ENCODE measurements around the gene MRPL50. TPM values are rescaled to one million over a fixed set of nuclear protein-coding genes. Genes with fewer than 3 reads are reported as not detected.

Gene MRPL50
- total RNA-seq, 1 donor from 2014 or later: 11.9 TPM

- Mint-ChIP-seq H3K27ac (ENCODE audit: unreplicated experiment) (no peak overlapping the region), H3K4me1 (ENCODE audit: low read depth, unreplicated experiment) (peaks cover 6% of the 10 kb centered on the region), H3K9me3 (ENCODE audit: unreplicated experiment) (no peaks in the 10 kb centered on the region), H3K36me3 (ENCODE audit: low read depth, unreplicated experiment) (no peaks in the 10 kb centered on the region), H3K27me3 (ENCODE audit: low read depth, unreplicated experiment) (no peaks in the 10 kb centered on the region), H3K4me3 (ENCODE audit: unreplicated experiment) (no peak overlapping the region)
- Histone ChIP-seq H3K36me3 (ENCODE audit: insufficient read depth, low read length) (no peaks in the 10 kb centered on the region), H3K27ac (ENCODE audit: low read depth, low read length) (no peak overlapping the region), H3K9me3 (ENCODE audit: insufficient read depth, low read depth, low read length) (no peaks in the 10 kb centered on the region), H3K4me2 (ENCODE audit: low read length) (no peak overlapping the region), H3K79me2 (ENCODE audit: insufficient read depth, low read length) (no peaks in the 10 kb centered on the region), H3K4me1 (ENCODE audit: insufficient read depth, low read length) (no peaks in the 10 kb centered on the region), H4K20me1 (ENCODE audit: insufficient read depth, low read length) (no peaks in the 10 kb centered on the region), H3K27me3 (ENCODE audit: insufficient read depth, low read length) (no peaks in the 10 kb centered on the region), H3K4me3 (ENCODE audit: insufficient read depth, low read depth, low read length) (no peak overlapping the region), H2AFZ (ENCODE audit: low read depth, low read length) (no peak overlapping the region), H3K9ac (ENCODE audit: low read length) (no peak overlapping the region)
- DNase-seq (ENCODE audit: low read depth) (no peak), FAIRE-seq (no peak)
- TF ChIP-seq, protein P1, sequence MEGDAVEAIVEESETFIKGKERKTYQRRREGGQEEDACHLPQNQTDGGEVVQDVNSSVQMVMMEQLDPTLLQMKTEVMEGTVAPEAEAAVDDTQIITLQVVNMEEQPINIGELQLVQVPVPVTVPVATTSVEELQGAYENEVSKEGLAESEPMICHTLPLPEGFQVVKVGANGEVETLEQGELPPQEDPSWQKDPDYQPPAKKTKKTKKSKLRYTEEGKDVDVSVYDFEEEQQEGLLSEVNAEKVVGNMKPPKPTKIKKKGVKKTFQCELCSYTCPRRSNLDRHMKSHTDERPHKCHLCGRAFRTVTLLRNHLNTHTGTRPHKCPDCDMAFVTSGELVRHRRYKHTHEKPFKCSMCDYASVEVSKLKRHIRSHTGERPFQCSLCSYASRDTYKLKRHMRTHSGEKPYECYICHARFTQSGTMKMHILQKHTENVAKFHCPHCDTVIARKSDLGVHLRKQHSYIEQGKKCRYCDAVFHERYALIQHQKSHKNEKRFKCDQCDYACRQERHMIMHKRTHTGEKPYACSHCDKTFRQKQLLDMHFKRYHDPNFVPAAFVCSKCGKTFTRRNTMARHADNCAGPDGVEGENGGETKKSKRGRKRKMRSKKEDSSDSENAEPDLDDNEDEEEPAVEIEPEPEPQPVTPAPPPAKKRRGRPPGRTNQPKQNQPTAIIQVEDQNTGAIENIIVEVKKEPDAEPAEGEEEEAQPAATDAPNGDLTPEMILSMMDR (IDR thresholded peaks at IDR 0.05; ENCODE audit: insufficient read depth, low read depth, low read length): no peak
- no peak for TF ChIP-seq EZH2 (IDR thresholded peaks at IDR 0.05; ENCODE audit: insufficient read depth, low read length)
Measured at GRCh38 chr9:101442736-101443135, 44.3 kb upstream of the MRPL50 start.

GRCh38 chr9:101442318-101442717, 43.9 kb upstream of the MRPL50 start:
- Histone ChIP-seq H3K27me3 (ENCODE audit: insufficient read depth, low read length) (peaks cover 1% of the 10 kb centered on the region), H3K9me3 (ENCODE audit: insufficient read depth, low read depth, low read length) (no peaks in the 10 kb centered on the region), H3K4me2 (ENCODE audit: low read length) (no peak overlapping the region), H3K79me2 (ENCODE audit: insufficient read depth, low read length) (no peaks in the 10 kb centered on the region), H3K4me3 (ENCODE audit: insufficient read depth, low read depth, low read length) (no peak overlapping the region), H3K4me1 (ENCODE audit: insufficient read depth, low read length) (no peaks in the 10 kb centered on the region), H3K9ac (ENCODE audit: low read length) (no peak overlapping the region), H4K20me1 (ENCODE audit: insufficient read depth, low read length) (no peaks in the 10 kb centered on the region), H3K36me3 (ENCODE audit: insufficient read depth, low read length) (no peaks in the 10 kb centered on the region), H3K27ac (ENCODE audit: low read depth, low read length) (no peak overlapping the region), H2AFZ (ENCODE audit: low read depth, low read length) (no peak overlapping the region)
- TF ChIP-seq EZH2 (IDR thresholded peaks at IDR 0.05; ENCODE audit: insufficient read depth, low read length): no peak
- TF ChIP-seq, protein P1 (IDR thresholded peaks at IDR 0.05; ENCODE audit: insufficient read depth, low read depth, low read length): no peak
- Mint-ChIP-seq H3K4me3 (ENCODE audit: unreplicated experiment) (no peak overlapping the region), H3K36me3 (ENCODE audit: low read depth, unreplicated experiment) (no peaks in the 10 kb centered on the region), H3K9me3 (ENCODE audit: unreplicated experiment) (no peaks in the 10 kb centered on the region), H3K27ac (ENCODE audit: unreplicated experiment) (no peak overlapping the region), H3K4me1 (ENCODE audit: low read depth, unreplicated experiment) (peaks cover 6% of the 10 kb centered on the region), H3K27me3 (ENCODE audit: low read depth, unreplicated experiment) (no peaks in the 10 kb centered on the region)
- FAIRE-seq (no peak), DNase-seq (ENCODE audit: low read depth) (no peak)

DNA sequence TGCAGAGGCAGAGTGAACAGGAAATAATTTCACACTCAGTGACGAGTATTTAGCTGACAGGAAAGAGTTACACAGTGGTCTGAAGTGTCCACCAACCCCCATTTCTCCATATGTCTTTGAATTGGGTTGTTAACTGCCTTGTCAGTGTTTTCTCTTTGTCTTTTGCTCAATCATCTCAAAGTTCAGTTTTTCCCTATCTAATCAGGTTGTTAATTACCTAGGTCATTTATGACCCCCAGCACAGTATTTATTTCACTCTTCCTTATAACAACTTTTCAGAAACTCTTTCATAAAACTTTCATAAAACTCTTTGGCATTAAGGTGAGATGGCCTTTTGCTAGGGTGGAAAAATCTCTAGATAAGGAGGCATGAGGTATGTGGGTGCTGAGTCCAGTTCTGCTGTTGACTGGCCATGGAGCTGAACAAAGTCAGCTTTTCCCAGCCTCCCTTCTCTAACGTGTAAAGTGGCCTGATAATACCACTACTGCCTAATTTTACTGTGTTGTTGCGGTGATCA, 42.4 kb upstream of the MRPL50 start:
- H3K4me3 ChIP-seq (ENCODE audit: insufficient read depth, low read depth, low read length): no peak overlapping the region
- Mint-ChIP-seq H3K27ac (ENCODE audit: unreplicated experiment) (no peak overlapping the region), H3K27me3 (ENCODE audit: low read depth, unreplicated experiment) (no peaks in the 10 kb centered on the region), H3K4me3 (ENCODE audit: unreplicated experiment) (no peak overlapping the region), H3K9me3 (ENCODE audit: unreplicated experiment) (no peaks in the 10 kb centered on the region), H3K4me1 (ENCODE audit: low read depth, unreplicated experiment) (peaks cover 6% of the 10 kb centered on the region), H3K36me3 (ENCODE audit: low read depth, unreplicated experiment) (no peaks in the 10 kb centered on the region)
- no peaks in the 10 kb centered on the region for H4K20me1 ChIP-seq (ENCODE audit: insufficient read depth, low read length)
- H3K36me3 ChIP-seq (ENCODE audit: insufficient read depth, low read length): no peaks in the 10 kb centered on the region
- TF ChIP-seq, protein P1 (IDR thresholded peaks at IDR 0.05; ENCODE audit: insufficient read depth, low read depth, low read length): no peak
- no peak for TF ChIP-seq EZH2 (IDR thresholded peaks at IDR 0.05; ENCODE audit: insufficient read depth, low read length)
- no peaks in the 10 kb centered on the region for H3K4me1 ChIP-seq (ENCODE audit: insufficient read depth, low read length)
- H3K27ac ChIP-seq (ENCODE audit: low read depth, low read length): no peak overlapping the region
- DNase-seq (ENCODE audit: low read depth): no peak
- no peak overlapping the region for H3K9ac ChIP-seq (ENCODE audit: low read length)
- FAIRE-seq: no peak
- H2AFZ ChIP-seq (ENCODE audit: low read depth, low read length): no peak overlapping the region
- no peak overlapping the region for H3K4me2 ChIP-seq (ENCODE audit: low read length)
- no peaks in the 10 kb centered on the region for H3K9me3 ChIP-seq (ENCODE audit: insufficient read depth, low read depth, low read length)
- H3K27me3 ChIP-seq (ENCODE audit: insufficient read depth, low read length): peaks cover 2% of the 10 kb centered on the region
- H3K79me2 ChIP-seq (ENCODE audit: insufficient read depth, low read length): no peaks in the 10 kb centered on the region

All from astrocyte (in vitro differentiated cells and primary cell).